ENCODE results near the gene SH3RF3. TPM values are rescaled to one million over a fixed set of nuclear protein-coding genes. Genes with fewer than 3 reads are reported as not detected.

Gene SH3RF3
- total and polyA plus RNA-seq, 3 experiments from 2014 or later: 0.24 to 0.31 (median 0.27) TPM

- H3K36me3 Mint-ChIP-seq: no peaks in the 10 kb centered on the region
- CTCF ChIA-PET: no interaction called here
These were observed 346.7 kb downstream of the SH3RF3 start for GRCh38 chr2:109475531-109476210.

GRCh38 chr2:109476641-109477441, 347.8 kb downstream of the SH3RF3 start:
- Mint-ChIP-seq H3K4me3 (no peak overlapping the region), H3K36me3 (no peaks in the 10 kb centered on the region), H3K27ac (peak overlapping the region in 1 of 8 donors; percentile 51), H3K27me3 (peaks cover 0 to 9% of the 10 kb centered on the region in 2 donors), H3K4me1 (no peaks in the 10 kb centered on the region), H3K9me3 (no peaks in the 10 kb centered on the region)
- no peak for DNase-seq
- POLR2A ChIA-PET: interaction anchor here (0.6 kb wide), 1 partner anchor 512 kb away, joined by 3 read pairs; no protein-coding TSS in a partner anchor
- Histone ChIP-seq H3K9me3 (ENCODE audit: low read length) (no peaks in the 10 kb centered on the region), H3K36me3 (ENCODE audit: insufficient read depth, low read length) (no peaks in the 10 kb centered on the region), H3K27ac (ENCODE audit: low read depth, low read length) (no peak overlapping the region), H3K4me3 (ENCODE audit: low read length) (no peak overlapping the region), H3K27me3 (ENCODE audit: insufficient read depth, low read length, poor library complexity, severe bottlenecking) (no peaks in the 10 kb centered on the region), H3K4me1 (ENCODE audit: insufficient read depth, low read length) (no peaks in the 10 kb centered on the region)
- CTCF ChIA-PET: no interaction called here

More at GRCh38 chr2:109475531-109476210, 346.7 kb downstream of the SH3RF3 start:
- Histone ChIP-seq H3K36me3 (ENCODE audit: insufficient read depth, low read length) (no peaks in the 10 kb centered on the region), H3K4me3 (ENCODE audit: low read length) (no peak overlapping the region), H3K27ac (ENCODE audit: low read depth, low read length) (no peak overlapping the region), H3K9me3 (ENCODE audit: low read length) (no peaks in the 10 kb centered on the region), H3K27me3 (ENCODE audit: insufficient read depth, low read length, poor library complexity, severe bottlenecking) (no peaks in the 10 kb centered on the region), H3K4me1 (ENCODE audit: insufficient read depth, low read length) (no peaks in the 10 kb centered on the region)
- no peaks in the 10 kb centered on the region for H3K4me1 Mint-ChIP-seq
- H3K4me3 Mint-ChIP-seq: no peak overlapping the region
- H3K9me3 Mint-ChIP-seq: no peaks in the 10 kb centered on the region
- DNase-seq: no peak
- POLR2A ChIA-PET: interaction anchor here (0.6 kb wide), 1 partner anchor 511 kb away, joined by 3 read pairs; no protein-coding TSS in a partner anchor
- H3K27ac Mint-ChIP-seq: peak overlapping the region in 1 of 8 donors; percentile 24
- H3K27me3 Mint-ChIP-seq: peaks cover 0 to 7% of the 10 kb centered on the region in 2 donors

GRCh38 chr2:109478906-109479493, 350.0 kb downstream of the SH3RF3 start:
- Histone ChIP-seq H3K36me3 (ENCODE audit: insufficient read depth, low read length) (no peaks in the 10 kb centered on the region), H3K4me1 (ENCODE audit: insufficient read depth, low read length) (no peaks in the 10 kb centered on the region), H3K9me3 (ENCODE audit: low read length) (no peaks in the 10 kb centered on the region), H3K27ac (ENCODE audit: low read depth, low read length) (no peak overlapping the region), H3K4me3 (ENCODE audit: low read length) (no peak overlapping the region), H3K27me3 (ENCODE audit: insufficient read depth, low read length, poor library complexity, severe bottlenecking) (no peaks in the 10 kb centered on the region)
- CTCF ChIA-PET: interaction anchor here (1.4 kb wide), 1 partner anchor 12 kb away, joined by 3 read pairs; no protein-coding TSS in a partner anchor
- H3K27me3 Mint-ChIP-seq: peaks cover 1 to 6% of the 10 kb centered on the region in 2 donors
- H3K36me3 Mint-ChIP-seq: no peaks in the 10 kb centered on the region
- no peaks in the 10 kb centered on the region for H3K4me1 Mint-ChIP-seq
- no peaks in the 10 kb centered on the region for H3K9me3 Mint-ChIP-seq
- H3K27ac Mint-ChIP-seq: no peak overlapping the region
- H3K4me3 Mint-ChIP-seq: no peak overlapping the region
- POLR2A ChIA-PET: no interaction called here
- DNase-seq: no peak

GRCh38 chr2:109479804-109480203, 350.8 kb downstream of the SH3RF3 start:
- Mint-ChIP-seq H3K4me1 (no peaks in the 10 kb centered on the region), H3K27me3 (peaks cover 1 to 4% of the 10 kb centered on the region in 2 donors), H3K9me3 (no peaks in the 10 kb centered on the region), H3K27ac (no peak overlapping the region), H3K36me3 (no peaks in the 10 kb centered on the region), H3K4me3 (no peak overlapping the region)
- no peak for DNase-seq
- Histone ChIP-seq H3K36me3 (ENCODE audit: insufficient read depth, low read length) (no peaks in the 10 kb centered on the region), H3K4me1 (ENCODE audit: insufficient read depth, low read length) (no peaks in the 10 kb centered on the region), H3K27me3 (ENCODE audit: insufficient read depth, low read length, poor library complexity, severe bottlenecking) (no peaks in the 10 kb centered on the region), H3K27ac (ENCODE audit: low read depth, low read length) (no peak overlapping the region), H3K9me3 (ENCODE audit: low read length) (no peaks in the 10 kb centered on the region), H3K4me3 (ENCODE audit: low read length) (no peak overlapping the region)
- ChIA-PET CTCF (no interaction called here), POLR2A (no interaction called here)

DNA sequence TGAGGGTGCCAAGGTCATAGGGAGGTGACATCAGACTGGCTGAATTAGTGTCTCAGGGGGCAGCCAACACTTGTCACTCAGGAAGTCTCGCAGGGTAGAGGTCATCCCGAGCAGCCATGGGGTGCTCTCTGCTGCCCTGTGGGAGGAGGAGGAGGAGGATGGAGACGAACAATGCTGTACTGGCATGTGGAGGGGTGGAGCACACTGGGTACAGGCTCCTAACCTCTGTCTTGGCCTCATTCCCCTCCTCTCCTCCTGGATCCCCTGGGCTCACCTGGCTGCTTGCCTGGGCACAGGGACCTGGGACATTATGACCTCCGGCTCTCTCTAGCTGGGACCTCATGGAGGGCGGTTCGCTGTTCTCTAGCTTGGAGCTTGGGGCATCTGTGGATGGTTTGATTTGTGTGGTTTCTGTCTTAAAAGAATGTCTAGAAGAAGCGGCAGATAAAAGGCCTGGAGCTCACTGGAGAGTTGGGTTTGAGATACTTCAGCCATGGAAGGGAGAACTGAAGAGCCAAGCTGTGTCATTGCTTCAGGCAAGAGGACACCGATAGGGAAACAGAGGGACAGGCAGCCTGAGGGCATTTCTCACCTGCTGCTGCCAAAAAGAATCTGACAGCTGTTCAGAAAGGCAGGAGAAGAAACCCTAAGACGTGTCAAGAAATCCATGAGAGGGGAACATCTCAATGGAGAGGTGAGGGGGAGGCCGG, 351.6 kb downstream of the SH3RF3 start:
- Histone ChIP-seq H3K4me3 (ENCODE audit: low read length) (no peak overlapping the region), H3K27me3 (ENCODE audit: insufficient read depth, low read length, poor library complexity, severe bottlenecking) (no peaks in the 10 kb centered on the region), H3K9me3 (ENCODE audit: low read length) (no peaks in the 10 kb centered on the region), H3K4me1 (ENCODE audit: insufficient read depth, low read length) (no peaks in the 10 kb centered on the region), H3K27ac (ENCODE audit: low read depth, low read length) (no peak overlapping the region), H3K36me3 (ENCODE audit: insufficient read depth, low read length) (no peaks in the 10 kb centered on the region)
- no peaks in the 10 kb centered on the region for H3K4me1 Mint-ChIP-seq
- H3K27me3 Mint-ChIP-seq: peaks cover 1 to 4% of the 10 kb centered on the region in 2 donors
- no peaks in the 10 kb centered on the region for H3K36me3 Mint-ChIP-seq
- ChIA-PET POLR2A (no interaction called here), CTCF (no interaction called here)
- no peaks in the 10 kb centered on the region for H3K9me3 Mint-ChIP-seq
- no peak for DNase-seq
- H3K4me3 Mint-ChIP-seq: no peak overlapping the region
- H3K27ac Mint-ChIP-seq: no peak overlapping the region

DNA sequence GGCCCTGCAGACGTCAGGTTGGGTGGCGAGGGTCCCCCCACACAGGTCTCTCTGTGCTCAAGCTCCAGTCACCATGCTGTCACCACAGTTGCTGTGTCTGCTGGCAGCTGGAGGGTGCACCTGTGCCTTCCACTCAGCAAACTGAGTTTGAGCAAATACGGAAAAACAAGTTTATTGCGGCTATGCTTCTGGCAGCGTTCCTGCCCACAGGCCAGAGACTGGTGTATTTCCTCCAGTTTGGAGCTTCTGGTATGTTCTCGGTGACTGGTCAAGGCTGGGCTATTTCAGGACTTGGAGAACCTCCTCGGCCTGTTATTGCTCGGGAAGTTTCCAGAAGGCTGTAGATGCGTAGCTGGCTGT, 352.2 kb downstream of the SH3RF3 start:
- DNase-seq: no peak
- H3K4me1 ChIP-seq (ENCODE audit: insufficient read depth, low read length): no peaks in the 10 kb centered on the region
- no peak overlapping the region for H3K4me3 Mint-ChIP-seq
- no peaks in the 10 kb centered on the region for H3K4me1 Mint-ChIP-seq
- H3K27me3 ChIP-seq (ENCODE audit: insufficient read depth, low read length, poor library complexity, severe bottlenecking): no peaks in the 10 kb centered on the region
- ChIA-PET POLR2A (no interaction called here), CTCF (no interaction called here)
- H3K4me3 ChIP-seq (ENCODE audit: low read length): no peak overlapping the region
- H3K27ac Mint-ChIP-seq: no peak overlapping the region
- no peaks in the 10 kb centered on the region for H3K36me3 Mint-ChIP-seq
- peaks cover 1 to 4% of the 10 kb centered on the region in 2 donors for H3K27me3 Mint-ChIP-seq
- no peaks in the 10 kb centered on the region for H3K36me3 ChIP-seq (ENCODE audit: insufficient read depth, low read length)
- H3K9me3 ChIP-seq (ENCODE audit: low read length): no peaks in the 10 kb centered on the region
- no peak overlapping the region for H3K27ac ChIP-seq (ENCODE audit: low read depth, low read length)
- H3K9me3 Mint-ChIP-seq: no peaks in the 10 kb centered on the region

DNA sequence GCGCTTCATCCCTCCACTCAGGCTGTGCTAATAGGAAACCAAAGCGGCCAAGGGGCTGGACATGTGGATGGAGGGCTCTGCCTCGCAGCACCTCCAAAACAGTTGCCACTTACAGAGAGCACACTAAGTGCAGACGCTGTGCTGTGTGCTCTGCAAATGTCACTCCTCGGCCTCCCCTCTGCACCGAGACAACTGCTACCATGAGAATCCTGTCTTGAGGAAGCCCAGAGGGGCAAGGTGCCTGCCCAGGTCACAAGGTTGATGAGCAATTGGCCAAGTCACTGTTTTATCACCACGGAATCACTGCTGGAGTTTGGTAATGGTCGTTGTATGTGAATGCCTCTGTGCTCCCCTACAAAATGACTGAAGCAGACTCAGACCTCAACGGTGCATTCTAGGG, 352.6 kb downstream of the SH3RF3 start:
- Mint-ChIP-seq H3K9me3 (no peaks in the 10 kb centered on the region), H3K27ac (peak overlapping the region in 1 of 8 donors; percentile 40), H3K4me3 (no peak overlapping the region), H3K27me3 (peaks cover 1 to 4% of the 10 kb centered on the region in 2 donors), H3K36me3 (no peaks in the 10 kb centered on the region), H3K4me1 (no peaks in the 10 kb centered on the region)
- CTCF ChIA-PET: interaction anchor here (0.7 kb wide), 1 partner anchor 29 kb away, joined by 3 read pairs; no protein-coding TSS in a partner anchor
- Histone ChIP-seq H3K4me3 (ENCODE audit: low read length) (no peak overlapping the region), H3K9me3 (ENCODE audit: low read length) (no peaks in the 10 kb centered on the region), H3K27me3 (ENCODE audit: insufficient read depth, low read length, poor library complexity, severe bottlenecking) (no peaks in the 10 kb centered on the region), H3K27ac (ENCODE audit: low read depth, low read length) (no peak overlapping the region), H3K4me1 (ENCODE audit: insufficient read depth, low read length) (no peaks in the 10 kb centered on the region), H3K36me3 (ENCODE audit: insufficient read depth, low read length) (no peaks in the 10 kb centered on the region)
- DNase-seq: no peak
- POLR2A ChIA-PET: no interaction called here

Data from CD8-positive, alpha-beta memory T cell (primary cell).